ENCODE data around the gene NUAK2. TPM values are rescaled to one million over a fixed set of nuclear protein-coding genes. Genes with fewer than 3 reads are reported as not detected.

The NUAK2 gene
- total and polyA plus RNA-seq, 2 of the 4 experiments (the other 2 are of a cell fraction): 7.2 to 17.6 TPM

GRCh38 chr1:205261946-205262691 lies 59.4 kb downstream of the NUAK2 start:
- BruUV-seq (replicated peaks): no TSS peak
- H3K23ac ChIP-seq (ENCODE audit: low read depth, low read length): peak overlapping the region; percentile 96

More at GRCh38 chr1:205261946-205262691, 59.4 kb downstream of the NUAK2 start:
- H3K9ac ChIP-seq (ENCODE audit: low read depth, low read length): peak overlapping the region; percentile 70; the same call in 1 of the 2 replicates
- peak overlapping the region; percentile 99 for H2AK5ac ChIP-seq (ENCODE audit: low read depth, low read length)
- peak overlapping the region; percentile 95 for H4K91ac ChIP-seq (ENCODE audit: insufficient read depth, low read depth, low read length)
- TF ChIP-seq CEBPB (IDR thresholded peaks at IDR 0.05; ENCODE audit: low read depth, low read length) (no peak), RAD21 (IDR thresholded peaks at IDR 0.05; ENCODE audit: low read length) (no peak), MAZ (IDR thresholded peaks at IDR 0.05; ENCODE audit: borderline replicate concordance, low read depth, low read length) (0 out of 2 replicates have a peak, but pooled peaks have one; percentile 34), NFE2L2 (IDR thresholded peaks at IDR 0.05; ENCODE audit: low read depth, low read length) (no peak)
- H3K14ac ChIP-seq (replicated peaks; ENCODE audit: low read depth, low read length): peak overlapping the region; percentile 95
- peaks cover 0 to 20% of the 10 kb centered on the region in 2 experiments; a peak in 2 of 4 replicates for H3K79me1 ChIP-seq (ENCODE audit: low read depth in 1 of 2, low read length in 2 of 2)
- H3K56ac ChIP-seq (ENCODE audit: extremely low read depth, insufficient read depth, low read length): no peak overlapping the region
- ATAC-seq (ENCODE audit: low read depth) (peak; percentile 78), DNase-seq (peak; percentile 83)
- H2AFZ ChIP-seq (replicated peaks; ENCODE audit: low read length, poor library complexity): peak overlapping the region; percentile 88
- peak overlapping the region; percentile 60 for H2AK9ac ChIP-seq (replicated peaks; ENCODE audit: low read depth, low read length, poor library complexity)
- H3K4me2 ChIP-seq (ENCODE audit: low read depth, low read length): peak overlapping the region; percentile 58
- H4K20me1 ChIP-seq (ENCODE audit: insufficient read depth, low read length): no peaks in the 10 kb centered on the region
- H3K9me3 ChIP-seq (ENCODE audit: control insufficient read depth, insufficient read depth, low read length): no peaks in the 10 kb centered on the region
- ChIA-PET CTCF (interaction anchor here (0.6 to 2.8 kb wide), 7 partner anchors 9 to 463 kb away, joined by 3 to 15 read pairs (median 6); no protein-coding TSS in a partner anchor), POLR2A (ENCODE audit: unreplicated experiment) (no interaction called here)
- peaks cover 26% of the 10 kb centered on the region for H3K4me1 ChIP-seq (ENCODE audit: control insufficient read depth, insufficient read depth, low read length)
- no peak overlapping the region for H3K4me3 ChIP-seq (ENCODE audit: insufficient read depth, low read depth, low read length)
- H4K5ac ChIP-seq (ENCODE audit: low read depth, low read length): peak overlapping the region; percentile 94
- H2BK20ac ChIP-seq (ENCODE audit: low read depth, low read length): peak overlapping the region; percentile 97
- WGBS, 2 experiments (ENCODE audit: extremely low coverage in 2 of 2, insufficient read length in 1 of 2): no CpG with 5 or more reads among the region's 5 CpGs
- H3K4ac ChIP-seq (ENCODE audit: low read depth, low read length): peak overlapping the region; percentile 99
- H2BK15ac ChIP-seq (ENCODE audit: low read depth, low read length): peak overlapping the region; percentile 97; the same call in 2 of the 3 replicates
- no peaks in the 10 kb centered on the region for H3K36me3 ChIP-seq (ENCODE audit: control insufficient read depth, insufficient read depth, low read length)
- intact Hi-C loops (cut with micrococcal nuclease): no loop called here
- peak overlapping the region; percentile 88 for H3K18ac ChIP-seq (ENCODE audit: low read depth, low read length)
- peak overlapping the region; percentile 54 to 88 for H4K8ac ChIP-seq (ENCODE audit: low read depth in 2 of 2, low read length in 2 of 2)
- peaks cover 31% of the 10 kb centered on the region for H3K9me1 ChIP-seq (ENCODE audit: insufficient read depth, low read length)
- peak overlapping the region; percentile 77 for H2BK5ac ChIP-seq (ENCODE audit: low read depth, low read length, poor library complexity, severe bottlenecking)
- dilution Hi-C loops (cut with HindIII; ENCODE audit: low sequenced_read_pairs, unreplicated experiment): no loop called here
- no peaks in the 10 kb centered on the region for H3K27me3 ChIP-seq (ENCODE audit: control insufficient read depth, insufficient read depth, low read length)
- H2BK120ac ChIP-seq (ENCODE audit: low read depth, low read length): peak overlapping the region; percentile 97
- H3K27ac ChIP-seq (ENCODE audit: insufficient read depth, low read length): peak overlapping the region; percentile 38; the same call in 1 of the 2 replicates
- in situ Hi-C loops (cut with MboI; ENCODE audit: low sequenced_read_pairs): loop anchor here (25.0 kb wide), 1 partner anchor 450 kb away; no protein-coding TSS in a partner anchor
